GM10266 (cell line): ENCODE measurements around the gene SFMBT2.

Source experiments
- DNase-seq: peaks from one replicate; pipeline ENCODE4 v3.0.0; 2012; ENCODE audit errors: extremely low spot score
- CTCF ChIP-seq: IDR thresholded peaks from 2 replicates; pipeline ENCODE4 v1.5.1; 2012; ENCODE audit warnings: mild to moderate bottlenecking, low read depth; ENCODE audit not compliant: control insufficient read depth, insufficient read depth; ENCODE audit errors: missing control alignments

The SFMBT2 gene

DNA sequence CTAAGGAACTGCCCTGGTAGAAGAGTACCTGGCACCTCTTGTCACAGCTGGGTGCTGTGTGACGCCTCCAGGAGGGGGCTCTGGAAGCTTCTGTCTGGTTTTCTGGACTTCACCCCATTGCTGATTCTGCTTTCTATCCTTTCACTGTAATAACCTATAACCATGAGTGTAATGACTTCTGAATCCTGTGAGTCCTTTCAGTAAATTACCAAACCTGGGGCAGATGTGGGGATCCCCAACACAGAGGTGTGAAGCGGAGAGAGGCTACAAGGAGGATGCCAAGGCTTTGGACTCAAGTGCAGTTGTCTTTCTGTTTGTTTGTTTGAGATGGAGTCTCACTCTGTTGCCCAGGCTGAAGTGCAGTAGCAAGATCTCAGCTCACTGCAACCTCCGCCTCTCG is 143.7 kb downstream of the SFMBT2 start:
- no peak for TF ChIP-seq CTCF
- no peak for DNase-seq

DNA sequence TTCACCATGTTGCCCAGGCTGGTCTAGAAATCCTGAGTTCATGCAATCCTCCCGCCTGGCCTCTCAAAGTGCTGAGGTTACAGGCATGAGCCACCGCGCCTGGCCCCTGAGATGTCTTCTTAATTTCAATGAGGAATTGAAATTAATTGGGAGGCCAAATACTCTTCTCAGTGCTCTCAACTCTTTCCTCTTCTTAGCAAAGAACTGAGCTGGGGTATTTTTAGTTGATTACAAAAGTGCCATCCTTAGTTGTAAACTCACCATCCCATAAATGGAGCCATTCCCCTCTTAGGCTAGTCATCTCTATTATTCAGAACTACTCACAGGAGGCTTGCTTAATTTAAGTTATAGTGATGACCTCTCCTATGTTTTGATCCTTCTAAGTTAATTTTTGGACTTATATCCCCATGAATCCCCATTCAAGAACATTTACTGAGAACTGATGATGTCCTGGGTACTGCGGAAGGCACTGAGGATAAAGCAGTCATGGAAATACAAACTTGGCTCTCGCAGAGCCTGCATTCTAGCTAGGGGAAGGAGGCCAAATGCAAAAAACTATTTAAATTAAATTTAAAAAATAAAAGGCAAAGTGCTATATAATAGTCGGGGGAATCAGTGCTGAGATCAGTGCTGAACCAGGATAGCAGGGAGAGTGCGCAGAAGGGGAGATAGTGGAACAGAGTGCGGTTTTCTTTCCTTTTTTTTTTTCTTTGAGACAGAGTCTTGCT is 145.3 kb downstream of the SFMBT2 start:
- TF ChIP-seq CTCF: no peak
- DNase-seq: no peak

GRCh38 chr10:7264313-7264756 is 146.5 kb downstream of the SFMBT2 start:
- no peak for TF ChIP-seq CTCF
- no peak for DNase-seq

- TF ChIP-seq CTCF: no peak
Observed at GRCh38 chr10:7263616-7264015, 147.2 kb downstream of the SFMBT2 start.

GRCh38 chr10:7261351-7261750 is 149.5 kb downstream of the SFMBT2 start:
- no peak for TF ChIP-seq CTCF
- DNase-seq: no peak

More at GRCh38 chr10:7263616-7264015, 147.2 kb downstream of the SFMBT2 start:
- DNase-seq: no peak

DNA sequence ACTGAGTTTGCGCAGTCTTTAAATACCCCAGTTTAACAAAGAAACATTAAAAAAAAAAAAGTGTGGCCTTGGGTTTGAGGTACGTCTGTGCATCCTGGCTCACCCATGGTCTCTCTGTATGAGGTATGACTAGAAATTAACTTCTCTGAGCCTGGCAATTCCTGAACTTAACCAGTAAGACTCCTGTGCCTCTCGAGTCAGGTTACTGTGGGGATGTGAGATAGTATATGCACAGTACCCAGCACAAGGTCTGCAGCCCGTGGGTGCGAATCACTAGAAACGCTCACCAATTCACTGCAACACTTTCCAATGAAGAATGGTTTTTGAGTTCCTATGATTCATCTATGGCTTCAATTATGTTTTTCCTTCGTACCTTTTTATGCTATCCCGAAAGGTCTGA is 149.9 kb downstream of the SFMBT2 start:
- TF ChIP-seq CTCF: no peak
- no peak for DNase-seq

- TF ChIP-seq CTCF: peak; percentile 57
- peak; percentile 62 for DNase-seq
Observed at GRCh38 chr10:7260412-7260900, 150.4 kb downstream of the SFMBT2 start.
